ENCODE data around the gene GRAMD1C.

- TF ChIP-seq EZH2 (IDR thresholded peaks at IDR 0.05; ENCODE audit: insufficient read depth, low read length) (no peak), CTCF (IDR thresholded peaks at IDR 0.05; ENCODE audit: insufficient read depth, low read depth, low read length) (no peak)
Observed at GRCh38 chr3:113897373-113897777, 58.8 kb downstream of the GRAMD1C start.
